ENCODE measurements around the gene GNAL.

DNA sequence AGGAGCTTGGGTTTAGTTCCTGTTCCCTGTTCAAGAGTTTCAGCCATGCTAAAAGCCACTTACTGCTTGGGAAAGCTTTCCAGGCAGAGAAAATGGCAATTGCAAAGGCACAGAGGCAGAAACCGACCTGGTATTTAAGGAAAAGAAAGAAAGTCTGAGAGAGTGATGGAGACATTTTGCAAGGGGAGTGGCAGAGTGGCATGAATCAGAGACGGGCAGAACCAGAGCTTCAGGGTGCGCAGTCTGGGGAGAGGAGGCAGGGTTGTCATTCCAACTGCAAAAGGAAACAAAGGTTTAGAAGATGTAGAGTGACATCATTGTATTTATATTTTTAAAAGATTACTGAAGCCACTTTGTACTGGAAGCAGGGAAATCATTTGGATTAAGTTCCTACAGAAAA, 14.9 kb upstream of the GNAL start:
- TF ChIP-seq CTCF (IDR thresholded peaks at IDR 0.05) (no peak), SIN3A (IDR thresholded peaks at IDR 0.05; ENCODE audit: borderline replicate concordance, insufficient read depth, low read depth, low read length) (no peak), POLR2AphosphoS5 (IDR thresholded peaks at IDR 0.05; ENCODE audit: low read depth, low read length) (no peak)
- TF ChIP-seq, protein P1, sequence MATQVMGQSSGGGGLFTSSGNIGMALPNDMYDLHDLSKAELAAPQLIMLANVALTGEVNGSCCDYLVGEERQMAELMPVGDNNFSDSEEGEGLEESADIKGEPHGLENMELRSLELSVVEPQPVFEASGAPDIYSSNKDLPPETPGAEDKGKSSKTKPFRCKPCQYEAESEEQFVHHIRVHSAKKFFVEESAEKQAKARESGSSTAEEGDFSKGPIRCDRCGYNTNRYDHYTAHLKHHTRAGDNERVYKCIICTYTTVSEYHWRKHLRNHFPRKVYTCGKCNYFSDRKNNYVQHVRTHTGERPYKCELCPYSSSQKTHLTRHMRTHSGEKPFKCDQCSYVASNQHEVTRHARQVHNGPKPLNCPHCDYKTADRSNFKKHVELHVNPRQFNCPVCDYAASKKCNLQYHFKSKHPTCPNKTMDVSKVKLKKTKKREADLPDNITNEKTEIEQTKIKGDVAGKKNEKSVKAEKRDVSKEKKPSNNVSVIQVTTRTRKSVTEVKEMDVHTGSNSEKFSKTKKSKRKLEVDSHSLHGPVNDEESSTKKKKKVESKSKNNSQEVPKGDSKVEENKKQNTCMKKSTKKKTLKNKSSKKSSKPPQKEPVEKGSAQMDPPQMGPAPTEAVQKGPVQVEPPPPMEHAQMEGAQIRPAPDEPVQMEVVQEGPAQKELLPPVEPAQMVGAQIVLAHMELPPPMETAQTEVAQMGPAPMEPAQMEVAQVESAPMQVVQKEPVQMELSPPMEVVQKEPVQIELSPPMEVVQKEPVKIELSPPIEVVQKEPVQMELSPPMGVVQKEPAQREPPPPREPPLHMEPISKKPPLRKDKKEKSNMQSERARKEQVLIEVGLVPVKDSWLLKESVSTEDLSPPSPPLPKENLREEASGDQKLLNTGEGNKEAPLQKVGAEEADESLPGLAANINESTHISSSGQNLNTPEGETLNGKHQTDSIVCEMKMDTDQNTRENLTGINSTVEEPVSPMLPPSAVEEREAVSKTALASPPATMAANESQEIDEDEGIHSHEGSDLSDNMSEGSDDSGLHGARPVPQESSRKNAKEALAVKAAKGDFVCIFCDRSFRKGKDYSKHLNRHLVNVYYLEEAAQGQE (IDR thresholded peaks at IDR 0.05; ENCODE audit: insufficient read depth in 1 of 2, low read depth in 2 of 2, low read length in 1 of 2) = no peak

All from Panc1 (cell line).